ENCODE data around the gene IL18BP.

The IL18BP gene

DNA sequence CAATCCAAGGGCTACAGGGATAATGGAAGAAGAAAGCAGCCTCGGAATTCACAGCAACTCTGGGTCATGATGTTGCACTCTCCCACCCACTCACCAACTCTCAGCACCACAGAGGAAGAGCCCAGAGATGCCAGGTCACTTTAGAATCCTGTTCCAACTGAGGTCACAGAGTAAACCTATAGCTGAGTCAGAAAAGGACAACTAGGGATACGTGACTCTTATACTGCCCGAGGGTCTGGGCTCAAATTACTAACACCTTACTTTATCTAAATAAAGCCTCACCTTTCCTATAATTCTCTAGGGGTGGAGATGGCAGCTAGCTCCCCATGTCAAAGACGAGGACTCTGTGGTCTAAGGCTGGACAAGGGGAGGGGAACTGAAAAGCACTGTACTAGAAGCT, 24.6 kb downstream of the IL18BP start:
- TF ChIP-seq, protein P1, sequence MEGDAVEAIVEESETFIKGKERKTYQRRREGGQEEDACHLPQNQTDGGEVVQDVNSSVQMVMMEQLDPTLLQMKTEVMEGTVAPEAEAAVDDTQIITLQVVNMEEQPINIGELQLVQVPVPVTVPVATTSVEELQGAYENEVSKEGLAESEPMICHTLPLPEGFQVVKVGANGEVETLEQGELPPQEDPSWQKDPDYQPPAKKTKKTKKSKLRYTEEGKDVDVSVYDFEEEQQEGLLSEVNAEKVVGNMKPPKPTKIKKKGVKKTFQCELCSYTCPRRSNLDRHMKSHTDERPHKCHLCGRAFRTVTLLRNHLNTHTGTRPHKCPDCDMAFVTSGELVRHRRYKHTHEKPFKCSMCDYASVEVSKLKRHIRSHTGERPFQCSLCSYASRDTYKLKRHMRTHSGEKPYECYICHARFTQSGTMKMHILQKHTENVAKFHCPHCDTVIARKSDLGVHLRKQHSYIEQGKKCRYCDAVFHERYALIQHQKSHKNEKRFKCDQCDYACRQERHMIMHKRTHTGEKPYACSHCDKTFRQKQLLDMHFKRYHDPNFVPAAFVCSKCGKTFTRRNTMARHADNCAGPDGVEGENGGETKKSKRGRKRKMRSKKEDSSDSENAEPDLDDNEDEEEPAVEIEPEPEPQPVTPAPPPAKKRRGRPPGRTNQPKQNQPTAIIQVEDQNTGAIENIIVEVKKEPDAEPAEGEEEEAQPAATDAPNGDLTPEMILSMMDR (IDR thresholded peaks at IDR 0.05), result no peak
- no peak for TF ChIP-seq ZFX (IDR thresholded peaks at IDR 0.05; ENCODE audit: borderline replicate concordance)
- H3K27ac ChIP-seq, result peak overlapping the region; percentile 2; the same call in 1 of the 2 replicates

DNA sequence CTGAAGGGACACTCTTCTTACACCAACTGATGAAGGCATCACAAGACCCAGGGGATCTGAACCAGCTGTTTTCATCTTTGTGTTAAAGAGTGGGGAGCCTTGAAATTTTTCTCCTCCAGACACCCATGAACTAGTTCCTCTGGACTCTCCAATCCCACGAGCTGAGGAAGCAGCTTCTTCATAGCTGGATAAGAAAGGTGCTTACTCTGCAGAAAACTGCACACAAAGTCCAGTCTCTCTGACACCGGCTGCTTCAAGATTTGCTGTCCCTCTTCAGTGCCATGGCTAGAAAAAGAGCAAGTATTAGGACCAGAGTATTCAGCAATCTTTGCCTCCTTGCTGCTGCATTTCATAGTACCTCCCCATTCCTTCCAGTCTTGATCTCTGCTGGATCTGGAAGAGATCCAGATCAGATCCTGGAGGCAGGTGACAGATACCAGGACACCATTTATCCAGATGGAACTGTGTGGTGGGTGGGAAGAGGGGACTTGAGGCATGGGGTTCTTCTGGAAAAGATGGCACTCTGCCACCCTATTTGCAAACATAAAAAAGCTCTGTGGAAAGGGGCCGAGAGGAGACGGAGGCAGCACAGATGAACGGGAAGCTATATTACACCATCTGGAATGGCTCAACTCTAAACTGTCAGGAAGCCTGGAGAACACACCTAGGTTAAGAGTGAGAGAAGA, 25.5 kb downstream of the IL18BP start:
- no peak for TF ChIP-seq ZFX (IDR thresholded peaks at IDR 0.05; ENCODE audit: borderline replicate concordance)
- TF ChIP-seq, protein P1 (IDR thresholded peaks at IDR 0.05), result no peak
- peak overlapping the region; percentile 2; the same call in 1 of the 2 replicates for H3K27ac ChIP-seq

DNA sequence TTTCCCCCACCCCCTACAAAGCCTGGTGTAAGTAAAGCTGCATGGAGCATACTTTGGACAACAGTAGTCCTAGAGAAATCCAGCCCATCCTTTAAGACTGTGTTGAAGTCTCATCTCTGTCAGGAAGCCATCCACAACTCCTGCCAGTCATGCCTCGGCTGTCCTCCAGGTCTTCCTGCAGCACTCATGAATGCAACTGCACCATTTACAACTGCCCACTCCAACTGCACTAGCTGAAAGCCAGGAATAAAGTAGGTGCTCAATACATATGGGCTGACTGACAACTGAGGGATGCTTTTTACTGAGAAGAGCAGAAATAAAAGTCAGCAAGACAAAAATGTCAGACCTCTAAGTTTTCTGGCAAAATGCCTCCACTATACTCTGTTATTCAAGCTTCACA, 27.4 kb downstream of the IL18BP start:
- peak overlapping the region; percentile 47 for H3K27ac ChIP-seq
- TF ChIP-seq, protein P1 (IDR thresholded peaks at IDR 0.05), result no peak
- TF ChIP-seq ZFX (IDR thresholded peaks at IDR 0.05; ENCODE audit: borderline replicate concordance), result no peak

DNA sequence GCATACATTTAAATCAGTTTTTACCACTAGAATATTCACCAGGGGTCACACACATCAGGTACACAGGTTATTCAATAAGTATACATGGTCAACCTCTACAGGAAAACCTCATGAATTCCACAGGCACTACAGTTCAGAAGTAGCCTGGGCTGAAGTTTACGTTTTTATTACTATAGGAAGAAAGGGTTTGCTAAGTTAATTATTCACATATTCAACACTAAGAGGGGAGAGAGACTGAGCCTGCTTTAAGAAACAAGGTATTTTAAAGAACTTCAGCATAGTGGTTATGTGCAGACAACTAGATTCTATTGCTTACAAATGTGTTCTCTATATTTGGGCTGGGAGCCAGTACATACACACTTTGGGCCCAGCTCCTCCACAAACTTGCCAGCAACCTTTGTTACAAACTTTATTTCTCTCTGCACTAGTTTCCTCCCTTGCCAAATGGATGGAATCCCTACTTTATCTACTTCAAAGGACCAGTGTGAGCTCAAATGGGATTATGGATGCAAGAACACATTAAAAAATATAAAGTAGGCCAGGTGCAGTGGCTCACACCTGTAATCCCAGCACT, 31.9 kb downstream of the IL18BP start:
- H3K27ac ChIP-seq, result peak overlapping the region; percentile 37
- TF ChIP-seq, protein P1 (IDR thresholded peaks at IDR 0.05), result no peak
- TF ChIP-seq ZFX (IDR thresholded peaks at IDR 0.05; ENCODE audit: borderline replicate concordance), result no peak

DNA sequence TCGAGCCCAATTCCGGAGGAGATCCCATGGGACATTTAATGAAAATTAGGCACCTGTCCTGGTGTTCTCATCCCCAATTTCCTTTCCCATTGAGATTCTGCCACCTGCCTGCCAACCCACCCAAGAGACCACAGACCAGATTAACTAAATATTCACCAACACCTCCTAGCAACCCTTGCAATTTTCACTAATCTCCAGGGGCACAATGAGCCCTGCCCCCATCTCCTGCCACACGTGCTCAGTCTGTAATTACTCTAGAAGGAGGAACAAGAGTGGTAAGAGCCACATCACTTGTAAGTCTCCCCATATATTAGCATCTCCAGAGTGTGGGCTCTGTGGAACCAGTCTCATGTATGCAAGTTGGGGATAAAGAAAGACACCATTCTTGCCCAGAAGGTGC, 38.0 kb downstream of the IL18BP start:
- TF ChIP-seq, protein P1 (IDR thresholded peaks at IDR 0.05), result no peak
- peak overlapping the region; percentile 8; the same call in 1 of the 2 replicates for H3K27ac ChIP-seq

DNA sequence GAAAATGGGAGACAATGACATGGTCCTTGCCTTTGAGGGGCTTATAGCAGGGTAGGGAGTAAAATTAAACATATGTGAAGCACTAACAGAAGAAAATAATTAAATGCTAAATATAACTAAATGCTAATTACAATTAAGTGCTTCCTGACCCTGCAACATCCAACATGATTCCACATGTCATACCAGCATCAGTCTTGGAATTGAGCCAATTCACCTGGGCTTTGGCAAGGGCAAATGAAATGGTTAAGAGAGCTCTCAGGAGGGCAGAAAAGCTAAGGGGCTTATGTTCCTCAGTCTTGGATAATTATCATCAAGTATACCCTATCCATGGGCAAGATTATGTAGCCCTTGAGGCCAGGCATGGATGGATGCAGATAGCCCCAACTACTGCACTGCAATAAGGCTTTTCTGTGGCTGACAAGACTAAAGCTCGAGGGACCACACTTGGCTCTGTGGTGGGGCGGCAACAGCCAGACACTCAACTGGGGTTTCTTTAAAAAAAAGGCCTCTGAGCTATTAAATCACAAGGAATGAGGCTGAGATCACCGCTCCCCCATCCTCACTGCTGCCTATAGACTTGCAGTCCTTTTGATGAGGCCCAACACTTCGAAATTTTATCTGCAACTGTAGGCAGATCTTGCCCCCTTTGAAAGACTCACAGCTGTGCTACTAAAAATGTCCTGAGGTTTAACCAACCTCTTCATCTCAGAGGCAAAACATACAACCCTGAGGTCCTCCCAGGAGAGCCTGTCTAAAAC, 39.0 kb downstream of the IL18BP start:
- peak overlapping the region; percentile 99 for H3K27ac ChIP-seq

More for the DNA sequence above, 39.0 kb downstream of the IL18BP start:
- no peak for TF ChIP-seq ZFX (IDR thresholded peaks at IDR 0.05; ENCODE audit: borderline replicate concordance)
- TF ChIP-seq, protein P1 (IDR thresholded peaks at IDR 0.05), result no peak
